Measurements from ENCODE around the gene PKHD1.

- no peak for TF ChIP-seq CTCF (IDR thresholded peaks at IDR 0.05; ENCODE audit: low read depth, low read length)
- no peak for TF ChIP-seq MAX (IDR thresholded peaks at IDR 0.05; ENCODE audit: low read depth, low read length)
- no peak for TF ChIP-seq POLR2A (IDR thresholded peaks at IDR 0.05; ENCODE audit: extremely low read depth, insufficient read length)
- no peak for TF ChIP-seq MYC (IDR thresholded peaks at IDR 0.05; ENCODE audit: low read depth, low read length)
These were observed 368.1 kb downstream of the PKHD1 start for GRCh38 chr6:51719297-51719696.
